IPS DF 19.7 (cell line): ENCODE data around the gene SMARCA4.
"Not testable (repeated sequence)": the region's sequence is repeated elsewhere in the genome, so short reads cannot be mapped to it uniquely, and the experiment has no call there.

Experiments
- DNase-seq: peaks from one replicate; pipeline ENCODE4 v3.0.0-alpha.2; 2013; ENCODE audit warnings: low read depth, low spot score

SMARCA4 gene

GRCh38 chr19:10928563-10929401 lies 32.0 kb upstream of the SMARCA4 start, which contains the start of the genes TIMM29 and YIPF2:
Gene TIMM29 (plus strand): TSS chr19:10928811. CDS start chr19:10928823, 12 bp downstream.
Gene YIPF2 (minus strand): TSS chr19:10928639. CDS start chr19:10928410, 229 bp downstream.
- DNase-seq, result peak; percentile 95

- DNase-seq, result no peak
Measured at GRCh38 chr19:10929402-10929794, 31.4 kb upstream of the SMARCA4 start.

GRCh38 chr19:10935371-10936059 lies 25.3 kb upstream of the SMARCA4 start:
- DNase-seq, result no peak

GRCh38 chr19:10936661-10937084 lies 24.2 kb upstream of the SMARCA4 start:
- peak; percentile 83 for DNase-seq

GRCh38 chr19:10941649-10942048 lies 19.2 kb upstream of the SMARCA4 start:
- DNase-seq, result not testable (repeated sequence)

GRCh38 chr19:10943412-10943811 lies 17.4 kb upstream of the SMARCA4 start:
- not testable (repeated sequence) for DNase-seq

GRCh38 chr19:10945264-10945663 lies 15.6 kb upstream of the SMARCA4 start:
- no peak for DNase-seq

- no peak for DNase-seq
Measured at GRCh38 chr19:10946958-10947657, 13.7 kb upstream of the SMARCA4 start.

- no peak for DNase-seq
Measured at GRCh38 chr19:10952809-10953208, 8.0 kb upstream of the SMARCA4 start.

- not testable (repeated sequence) for DNase-seq
Measured at GRCh38 chr19:10959277-10959968, 1.4 kb upstream of the SMARCA4 start.

- no peak for DNase-seq
Measured at GRCh38 chr19:10961073-10961860, 437 bp downstream of the SMARCA4 start.

- no peak for DNase-seq
Measured at GRCh38 chr19:10962863-10963262, 2.0 kb downstream of the SMARCA4 start.

- DNase-seq, result no peak
Measured at GRCh38 chr19:10963865-10964264, 3.0 kb downstream of the SMARCA4 start.

- no peak for DNase-seq
Measured at GRCh38 chr19:10964903-10965302, 4.1 kb downstream of the SMARCA4 start.

- DNase-seq, result no peak
Measured at GRCh38 chr19:10965398-10965797, 4.6 kb downstream of the SMARCA4 start.

GRCh38 chr19:10966809-10967208 lies 6.0 kb downstream of the SMARCA4 start:
- DNase-seq, result no peak

- no peak for DNase-seq
Measured at GRCh38 chr19:10968527-10969135, 7.8 kb downstream of the SMARCA4 start.

- DNase-seq, result no peak
Measured at GRCh38 chr19:10971107-10971726, 10.4 kb downstream of the SMARCA4 start.

- DNase-seq, result no peak
Measured at GRCh38 chr19:10975374-10976130, 14.7 kb downstream of the SMARCA4 start.
